HUES64 (cell line): ENCODE data around the gene UBA3. TPM values are rescaled to one million over a fixed set of nuclear protein-coding genes. Genes with fewer than 3 reads are reported as not detected.

Experiments used
- H3K27ac ChIP-seq: 2 replicates; pipeline ENCODE4 v1.7.0; 2013; ENCODE audit warnings: low read depth, low read length, inconsistent platforms
- H3K27me3 ChIP-seq: 2 replicates; pipeline ENCODE4 v1.6.1; 2013; ENCODE audit warnings: mild to moderate bottlenecking, low read length; ENCODE audit not compliant: insufficient read depth
- H3K36me3 ChIP-seq: 2 replicates; pipeline ENCODE4 v1.6.1; 2013; ENCODE audit warnings: mild to moderate bottlenecking, low read length; ENCODE audit not compliant: insufficient read depth
- H3K4me1 ChIP-seq: 2 replicates; pipeline ENCODE4 v1.6.1; 2013; ENCODE audit warnings: mild to moderate bottlenecking, low read length, moderate library complexity; ENCODE audit not compliant: insufficient read depth
- H3K4me3 ChIP-seq: 2 replicates; pipeline ENCODE4 v1.5.1; 2013; ENCODE audit warnings: mild to moderate bottlenecking, low read length, moderate library complexity
- H3K9ac ChIP-seq: 2 replicates; pipeline ENCODE4 v1.6.1; 2013; ENCODE audit warnings: mild to moderate bottlenecking, low read depth, low read length
- H3K9me3 ChIP-seq: 2 replicates; pipeline ENCODE4 v1.6.1; 2013; ENCODE audit warnings: low read depth, low read length; ENCODE audit not compliant: insufficient read depth
- WGBS: fragments of 150-250, 120-280 bp; methylation state at CpG from one replicate; pipeline ENCODE4 v1.1.7; 2013; ENCODE audit warnings: missing lambda C conversion rate; 5-methylcytosine and 5-hydroxymethylcytosine counted together
- polyA plus RNA-seq, 2 experiments: library from polyadenylated mRNA; stranded (reverse); fragments of 50-300 nt; gene quantifications; one replicate each; pipeline ENCODE4 v1.2.3, GENCODE V29; 2013

UBA3 gene
- polyA plus RNA-seq (2013, experiment 1 of 2) = 51.5 TPM
- polyA plus RNA-seq (2013, experiment 2 of 2) = 59.7 TPM

DNA sequence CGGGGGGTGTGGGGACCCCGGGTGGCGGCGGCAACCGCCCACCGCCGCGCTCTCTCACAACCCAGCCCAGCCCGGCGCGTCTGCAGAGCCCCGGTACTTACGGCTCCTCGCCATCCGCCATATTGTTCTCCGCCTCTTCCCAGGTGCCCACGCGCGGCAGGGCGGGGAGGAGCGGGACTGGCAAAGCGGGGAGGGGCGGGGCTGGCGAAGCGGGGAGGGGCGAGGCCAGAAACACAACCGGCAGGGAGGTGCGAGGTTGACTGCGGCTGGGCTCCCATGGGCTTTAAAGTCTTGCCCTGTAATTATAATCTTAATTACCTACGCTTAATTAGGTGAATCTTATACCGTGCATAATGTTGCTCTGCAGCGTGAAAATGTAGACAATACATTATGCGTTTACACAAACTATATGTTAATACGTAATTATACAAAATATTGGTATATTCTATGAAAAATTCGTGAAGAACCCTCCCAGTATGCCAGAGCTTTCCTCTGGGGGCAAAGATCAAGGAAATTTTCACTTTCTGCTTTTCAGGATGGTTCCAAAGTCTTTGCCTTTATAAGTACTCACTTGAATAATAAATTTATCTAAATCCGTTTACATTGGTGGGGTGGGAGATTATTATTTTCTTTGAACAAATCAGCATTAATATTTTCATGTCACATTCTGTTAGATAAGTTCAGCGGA lies at the start of gene UBA3:
TSS of gene UBA3 (minus strand) at position 133 of the 688 bp plus-strand sequence. CDS start at position 121, 12 bp downstream.
- H3K4me1 ChIP-seq = peaks cover 34% of the 10 kb centered on the region
- no peaks in the 10 kb centered on the region for H3K9me3 ChIP-seq
- peak within 1 kb of the TSS; percentile 82 for H3K9ac ChIP-seq
- H3K27ac ChIP-seq = peak within 1 kb of the TSS; percentile 69
- under 1% methylated on average over 30 of the region's 37 CpGs for WGBS
- peaks cover 9% of the 10 kb centered on the region for H3K36me3 ChIP-seq
- H3K27me3 ChIP-seq = no peaks in the 10 kb centered on the region
- H3K4me3 ChIP-seq = peak within 1 kb of the TSS; percentile 94

DNA sequence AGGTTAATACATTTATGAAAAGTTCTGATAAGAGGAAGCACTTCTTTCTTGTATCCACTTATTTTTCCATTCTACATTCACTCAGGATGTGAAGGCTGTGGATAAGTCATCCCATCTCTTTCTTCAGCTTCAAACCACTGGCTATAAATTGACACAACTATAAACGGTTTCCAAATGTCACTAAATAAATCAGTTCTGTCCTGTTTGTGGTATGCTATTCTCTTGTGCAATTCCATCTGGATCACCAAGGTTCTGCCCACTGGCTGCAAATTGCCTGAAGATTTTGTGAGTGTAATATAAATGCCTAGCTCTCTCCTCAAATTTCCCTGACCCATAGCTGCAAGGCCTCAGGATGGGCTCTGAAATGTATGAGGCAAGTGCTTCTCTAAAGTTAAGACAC lies 49.4 kb upstream of the UBA3 start:
- WGBS = 80% methylated on average over 1 of the region's 1 CpG
- Histone ChIP-seq H3K27ac (no peak overlapping the region), H3K4me3 (no peak overlapping the region), H3K4me1 (no peaks in the 10 kb centered on the region), H3K27me3 (no peaks in the 10 kb centered on the region), H3K9me3 (no peaks in the 10 kb centered on the region), H3K9ac (no peak overlapping the region), H3K36me3 (no peaks in the 10 kb centered on the region)

DNA sequence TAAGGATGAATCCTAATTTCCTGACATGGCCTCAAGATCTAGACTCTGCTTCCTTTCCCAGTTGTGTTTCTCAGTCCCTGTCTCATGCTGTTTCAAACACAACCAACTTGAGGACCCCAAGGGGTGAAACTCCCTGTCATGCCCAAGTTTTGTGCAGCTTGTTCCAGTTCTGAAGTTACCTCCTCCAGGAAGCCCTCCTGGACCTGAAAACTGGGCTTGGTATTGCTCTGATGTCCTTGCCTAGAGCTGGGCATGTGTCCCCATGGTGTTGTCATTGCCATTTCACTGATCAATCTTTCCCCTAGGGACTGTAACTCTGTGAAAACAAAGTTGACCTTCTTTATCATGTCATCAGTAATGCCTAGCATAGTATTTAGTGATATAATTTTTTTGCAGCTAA lies 48.3 kb upstream of the UBA3 start:
- no peak overlapping the region for H3K9ac ChIP-seq
- H3K4me3 ChIP-seq = no peak overlapping the region

DNA sequence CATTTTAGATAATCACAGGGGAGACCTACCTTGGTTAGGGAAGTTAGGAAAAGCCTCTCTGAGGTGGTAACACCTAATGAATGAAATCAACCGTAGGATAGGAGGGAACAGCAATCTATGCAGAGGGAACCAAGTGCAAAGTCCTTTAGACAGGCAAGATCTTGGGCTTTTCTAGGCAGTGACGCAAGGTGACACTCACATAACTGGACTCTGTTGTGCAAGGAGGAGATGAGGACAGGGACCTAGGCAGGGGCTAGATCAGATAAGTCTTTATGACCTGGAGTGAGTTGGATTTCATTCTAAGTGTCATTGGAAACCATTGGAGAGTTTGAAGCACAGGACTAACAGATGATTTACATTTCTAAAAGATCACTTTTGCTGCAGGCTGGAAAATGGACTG lies 46.8 kb upstream of the UBA3 start:
- H3K36me3 ChIP-seq = no peaks in the 10 kb centered on the region
- no peaks in the 10 kb centered on the region for H3K9me3 ChIP-seq
- WGBS = 90% methylated on average over 2 of the region's 2 CpGs
- H3K27ac ChIP-seq = no peak overlapping the region
- no peak overlapping the region for H3K4me3 ChIP-seq
- H3K4me1 ChIP-seq = no peaks in the 10 kb centered on the region
- H3K9ac ChIP-seq = no peak overlapping the region
- no peaks in the 10 kb centered on the region for H3K27me3 ChIP-seq

More for the DNA sequence above, 48.3 kb upstream of the UBA3 start:
- Histone ChIP-seq H3K4me1 (no peaks in the 10 kb centered on the region), H3K36me3 (no peaks in the 10 kb centered on the region), H3K27me3 (no peaks in the 10 kb centered on the region), H3K27ac (no peak overlapping the region), H3K9me3 (no peaks in the 10 kb centered on the region)

DNA sequence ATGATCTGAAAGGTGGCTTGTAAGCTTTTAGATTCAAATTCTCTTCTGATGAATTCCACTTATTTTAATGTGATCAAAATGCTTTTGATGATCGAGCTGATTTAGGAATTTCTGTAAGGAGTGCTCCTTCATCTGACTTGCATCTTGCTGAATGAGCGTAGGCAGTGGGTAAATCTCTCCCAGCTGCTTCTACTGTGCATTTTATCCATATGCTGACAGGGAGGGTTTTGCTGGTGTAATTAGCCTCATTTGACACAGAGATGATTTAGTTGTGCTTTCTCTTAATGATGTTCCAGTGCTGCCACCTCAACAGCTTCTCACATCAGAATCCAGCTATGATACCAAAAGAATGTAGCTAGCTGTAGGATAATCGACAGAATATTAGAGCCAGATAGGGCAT lies 46.1 kb upstream of the UBA3 start:
- Histone ChIP-seq H3K27me3 (no peaks in the 10 kb centered on the region), H3K4me1 (no peaks in the 10 kb centered on the region), H3K4me3 (no peak overlapping the region), H3K36me3 (no peaks in the 10 kb centered on the region), H3K27ac (no peak overlapping the region), H3K9ac (no peak overlapping the region), H3K9me3 (no peaks in the 10 kb centered on the region)
- WGBS = 93% methylated on average over 3 of the region's 3 CpGs

DNA sequence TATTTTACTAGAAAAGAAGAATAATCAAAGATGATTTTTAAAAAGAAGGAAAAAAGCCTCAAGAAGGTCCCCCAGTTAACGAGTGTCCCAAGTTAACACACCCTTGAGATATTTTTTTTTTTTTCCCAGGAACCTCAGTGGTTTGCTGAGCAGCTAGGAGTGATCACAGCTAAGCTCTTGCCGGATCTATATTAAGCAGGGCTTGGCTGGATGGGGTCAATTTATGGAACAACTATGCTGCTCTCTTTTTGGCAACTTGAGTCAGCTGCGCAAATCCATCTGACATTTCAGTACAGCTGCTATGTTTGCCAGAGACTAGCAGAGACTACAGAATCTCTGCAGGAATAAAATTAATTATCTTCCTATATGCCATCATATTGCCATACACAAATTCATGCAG lies 42.2 kb upstream of the UBA3 start, which contains the start of gene LMOD3:
TSS of gene LMOD3 (minus strand) at position 193 of the 400 bp plus-strand sequence. CDS start 209 bp downstream, outside the sequence.
- no peak within 1 kb of the TSS for H3K4me3 ChIP-seq
- H3K9me3 ChIP-seq = no peaks in the 10 kb centered on the region
- H3K27ac ChIP-seq = no peak within 1 kb of the TSS
- 94% methylated on average over 3 of the region's 3 CpGs for WGBS
- H3K4me1 ChIP-seq = no peaks in the 10 kb centered on the region
- H3K27me3 ChIP-seq = no peaks in the 10 kb centered on the region
- no peak within 1 kb of the TSS for H3K9ac ChIP-seq
- no peaks in the 10 kb centered on the region for H3K36me3 ChIP-seq

DNA sequence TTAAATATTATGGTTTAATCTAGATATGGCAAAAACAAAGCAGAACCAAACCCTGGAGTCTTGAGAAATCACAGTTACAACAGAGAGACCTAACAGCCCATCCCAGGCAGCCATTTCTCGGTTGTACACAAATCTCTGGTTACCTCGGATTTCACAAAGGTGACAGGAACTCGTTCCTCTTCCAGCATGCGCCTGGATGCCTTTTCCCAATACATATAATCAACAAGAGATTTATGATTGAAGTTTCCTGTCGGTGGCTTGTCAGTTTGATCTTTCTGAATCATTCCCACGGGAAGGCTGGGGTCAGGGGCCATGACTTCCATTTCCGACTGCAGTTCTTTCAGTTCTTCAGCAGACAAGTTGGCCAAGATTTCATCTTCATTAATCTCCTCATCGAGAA lies 41.8 kb upstream of the UBA3 start:
- no peaks in the 10 kb centered on the region for H3K4me1 ChIP-seq
- H3K4me3 ChIP-seq = no peak overlapping the region
- 90% methylated on average over 8 of the region's 8 CpGs for WGBS
- no peak overlapping the region for H3K27ac ChIP-seq
- no peaks in the 10 kb centered on the region for H3K27me3 ChIP-seq
- H3K36me3 ChIP-seq = no peaks in the 10 kb centered on the region
- H3K9me3 ChIP-seq = no peaks in the 10 kb centered on the region
- H3K9ac ChIP-seq = no peak overlapping the region

DNA sequence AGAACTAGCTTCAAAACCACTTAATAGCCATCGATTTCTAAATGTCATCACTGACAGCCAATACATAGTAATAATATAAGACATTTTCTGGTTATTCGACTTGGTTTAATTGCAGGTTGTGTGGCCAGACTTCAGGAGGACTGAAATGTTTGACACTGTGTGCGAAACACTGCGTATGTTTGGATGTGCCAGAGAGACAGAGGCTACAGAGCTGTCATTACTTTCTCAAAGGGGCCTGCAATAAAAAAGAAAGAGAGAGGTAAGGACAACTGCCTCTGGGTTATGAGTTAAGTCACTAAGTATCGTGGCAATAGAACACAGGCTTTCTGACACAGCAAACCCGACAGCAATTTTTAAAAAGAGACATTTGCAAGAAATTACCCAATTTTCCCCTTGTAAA lies 41.3 kb upstream of the UBA3 start:
- 92% methylated on average over 6 of the region's 6 CpGs for WGBS
- Histone ChIP-seq H3K27me3 (no peaks in the 10 kb centered on the region), H3K4me3 (no peak overlapping the region), H3K9me3 (no peaks in the 10 kb centered on the region), H3K4me1 (no peaks in the 10 kb centered on the region), H3K27ac (no peak overlapping the region), H3K9ac (no peak overlapping the region), H3K36me3 (no peaks in the 10 kb centered on the region)

DNA sequence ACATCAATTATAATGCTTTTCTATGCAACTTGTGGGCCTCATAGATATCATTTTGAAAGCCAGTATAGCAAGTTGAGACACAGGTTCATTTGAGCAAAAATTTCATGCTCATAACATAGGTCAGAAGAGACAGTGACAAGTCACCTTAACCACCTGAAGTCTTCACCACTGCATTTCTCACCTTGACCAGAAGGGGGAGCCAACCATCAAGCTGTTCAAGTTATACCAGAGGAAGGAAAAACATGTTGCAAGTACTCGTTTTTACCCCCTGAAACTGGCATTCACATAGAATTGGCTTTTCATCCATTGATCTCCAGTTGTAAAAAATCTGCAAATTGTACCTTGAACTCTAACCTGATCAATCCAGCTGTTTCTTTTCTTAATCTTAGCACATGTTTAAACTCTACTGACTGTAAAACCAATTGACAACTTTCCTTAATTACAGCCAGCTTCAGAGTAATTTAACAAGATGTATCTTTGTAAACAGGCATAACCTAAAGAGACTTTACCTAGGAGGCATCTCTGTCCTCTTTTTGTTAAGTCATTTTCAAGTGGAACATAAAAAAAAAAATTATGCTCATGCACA lies 40.8 kb upstream of the UBA3 start:
- no peaks in the 10 kb centered on the region for H3K9me3 ChIP-seq
- H3K4me1 ChIP-seq = no peaks in the 10 kb centered on the region
- H3K27ac ChIP-seq = no peak overlapping the region
- no peaks in the 10 kb centered on the region for H3K36me3 ChIP-seq
- 6% methylated on average over 1 of the region's 1 CpG for WGBS
- H3K9ac ChIP-seq = no peak overlapping the region
- no peak overlapping the region for H3K4me3 ChIP-seq
- H3K27me3 ChIP-seq = no peaks in the 10 kb centered on the region

DNA sequence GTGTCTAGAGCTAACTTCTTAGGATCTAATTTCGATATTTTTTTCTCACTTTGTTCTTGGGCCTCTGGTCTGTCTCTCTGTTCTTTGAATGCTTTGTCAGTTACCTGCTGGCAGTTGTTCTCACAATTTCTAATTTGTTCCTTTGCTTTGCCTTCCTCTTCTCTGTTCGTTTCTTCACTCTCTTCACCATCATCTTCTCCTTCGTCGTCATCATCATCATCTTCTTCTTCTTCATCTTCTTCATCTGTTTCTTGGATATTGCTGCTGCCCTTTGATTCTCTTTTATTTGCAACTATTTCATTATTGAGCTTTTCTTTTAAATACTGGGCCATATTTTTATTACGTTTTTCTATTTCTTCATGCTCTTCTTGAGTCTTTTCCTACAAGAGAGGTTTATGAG lies 39.5 kb upstream of the UBA3 start:
- Histone ChIP-seq H3K36me3 (no peaks in the 10 kb centered on the region), H3K4me3 (no peak overlapping the region), H3K9ac (no peak overlapping the region), H3K4me1 (no peaks in the 10 kb centered on the region), H3K27me3 (no peaks in the 10 kb centered on the region), H3K27ac (no peak overlapping the region), H3K9me3 (no peaks in the 10 kb centered on the region)
- WGBS = 95% methylated on average over 4 of the region's 5 CpGs

DNA sequence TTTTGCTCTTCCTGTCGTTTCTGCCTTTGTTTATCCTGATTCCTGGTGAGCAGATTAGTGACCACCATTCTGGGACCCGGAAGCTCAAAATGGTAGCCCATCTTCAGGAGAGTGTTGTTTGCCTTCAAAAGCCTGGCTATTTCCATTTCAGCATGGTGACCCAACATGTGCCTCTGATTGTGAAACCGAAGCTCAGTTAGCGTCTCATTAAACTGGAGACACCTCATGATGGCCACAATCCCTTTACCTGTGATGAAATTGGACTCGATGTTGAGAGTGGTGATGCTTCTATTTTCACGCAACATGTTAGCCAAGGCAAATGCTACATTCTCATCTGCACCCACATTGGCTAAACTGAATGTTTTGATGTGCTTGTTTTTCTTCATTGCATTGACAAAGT lies 39.0 kb upstream of the UBA3 start:
- Histone ChIP-seq H3K9ac (no peak overlapping the region), H3K4me3 (no peak overlapping the region), H3K36me3 (no peaks in the 10 kb centered on the region), H3K27ac (no peak overlapping the region), H3K27me3 (no peaks in the 10 kb centered on the region), H3K9me3 (no peaks in the 10 kb centered on the region), H3K4me1 (no peaks in the 10 kb centered on the region)
- WGBS = 90% methylated on average over 6 of the region's 6 CpGs
